Activated T-helper 2 cell treated with anti-CD3 and anti-CD28 coated beads, Interferon-gamma antibody, Interleukin-2, Interleukin-4, amounts not matched to agents 10 μg/mL and 5 μg/mL and 100 μg/mL, durations not matched to agents 14 hours and 24 hours and 36 hours (primary cell): ENCODE measurements around the gene BPIFA1. TPM values are rescaled to one million over a fixed set of nuclear protein-coding genes. Genes with fewer than 3 reads are reported as not detected.

Source experiments
- DNase-seq: peaks from one replicate; pipeline ENCODE4 v3.0.0; 2021; ENCODE audit warnings: low spot score
- H3K27ac Mint-ChIP-seq: one replicate; pipeline ENCODE4 v1.8.0; 2021; ENCODE audit warnings: mixed read lengths
- H3K27me3 Mint-ChIP-seq: one replicate; pipeline ENCODE4 v1.8.0; 2021; ENCODE audit warnings: low read depth, mixed read lengths
- H3K36me3 Mint-ChIP-seq: one replicate; pipeline ENCODE4 v1.8.0; 2021; ENCODE audit warnings: low read depth, mixed read lengths
- H3K4me1 Mint-ChIP-seq: one replicate; pipeline ENCODE4 v1.8.0; 2021; ENCODE audit warnings: low read depth, mixed read lengths
- H3K4me3 Mint-ChIP-seq: one replicate; pipeline ENCODE4 v1.8.0; 2021; ENCODE audit warnings: low read depth, mild to moderate bottlenecking, moderate library complexity, mixed read lengths
- H3K9me3 Mint-ChIP-seq: one replicate; pipeline ENCODE4 v1.8.0; 2021; ENCODE audit warnings: mixed read lengths
- intact Hi-C: fragments of 100-400 bp; cut with micrococcal nuclease; formaldehyde crosslinking; loops from one replicate; pipeline ENCODE4 v1.15.1; 2023
- total RNA-seq: library from RNA; stranded (reverse); gene quantifications from 2 replicates; pipeline ENCODE4 v1.2.3, GENCODE V29; 2022

BPIFA1 gene
- total RNA-seq, 1 donor from 2014 or later = not detected

DNA sequence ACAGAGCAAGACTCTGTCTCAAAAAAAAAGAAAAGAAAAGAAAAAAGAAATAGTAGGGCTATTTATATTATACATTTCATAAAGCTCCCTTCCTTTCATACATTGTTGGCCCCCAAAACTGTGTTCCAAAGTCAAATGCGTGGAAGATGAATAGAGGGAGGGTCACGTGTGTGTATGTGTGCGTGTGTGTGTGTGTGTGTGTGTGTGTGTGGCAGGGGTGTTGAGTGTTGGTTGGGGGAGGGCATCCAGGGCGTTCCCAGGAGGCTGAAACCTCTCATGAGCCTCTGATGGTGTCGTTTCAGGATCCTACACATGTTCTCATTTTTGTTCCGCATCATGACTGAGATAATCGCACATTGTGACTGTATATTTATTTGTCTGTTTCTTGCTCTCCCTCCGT lies 39.4 kb downstream of the BPIFA1 start:
- Mint-ChIP-seq H3K27me3 (peaks cover 2% of the 10 kb centered on the region), H3K9me3 (no peaks in the 10 kb centered on the region), H3K4me3 (no peak overlapping the region), H3K4me1 (no peaks in the 10 kb centered on the region), H3K36me3 (no peaks in the 10 kb centered on the region), H3K27ac (no peak overlapping the region)
- DNase-seq = no peak
- intact Hi-C loops = no loop called here

DNA sequence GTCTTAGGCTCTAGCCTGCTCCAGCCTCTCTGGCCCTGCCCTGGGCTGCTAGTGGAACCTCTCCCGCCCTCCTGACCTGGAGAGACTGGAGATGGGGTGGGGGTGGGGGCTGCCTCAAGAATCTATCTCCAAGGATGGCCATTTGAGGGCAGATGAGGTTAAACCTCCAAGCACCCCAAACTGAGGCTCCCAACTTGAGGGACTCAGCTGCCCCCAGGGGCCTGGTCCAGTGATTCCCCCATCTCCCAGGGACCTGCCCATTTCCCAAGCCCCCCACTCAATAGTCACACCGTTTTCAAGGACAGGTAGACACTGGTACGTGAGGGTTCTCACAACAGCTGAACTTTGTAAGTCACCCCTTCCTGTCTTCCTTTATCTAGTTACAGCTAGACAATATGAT lies 40.1 kb downstream of the BPIFA1 start:
- Mint-ChIP-seq H3K4me1 (no peaks in the 10 kb centered on the region), H3K36me3 (no peaks in the 10 kb centered on the region), H3K9me3 (no peaks in the 10 kb centered on the region)

DNA sequence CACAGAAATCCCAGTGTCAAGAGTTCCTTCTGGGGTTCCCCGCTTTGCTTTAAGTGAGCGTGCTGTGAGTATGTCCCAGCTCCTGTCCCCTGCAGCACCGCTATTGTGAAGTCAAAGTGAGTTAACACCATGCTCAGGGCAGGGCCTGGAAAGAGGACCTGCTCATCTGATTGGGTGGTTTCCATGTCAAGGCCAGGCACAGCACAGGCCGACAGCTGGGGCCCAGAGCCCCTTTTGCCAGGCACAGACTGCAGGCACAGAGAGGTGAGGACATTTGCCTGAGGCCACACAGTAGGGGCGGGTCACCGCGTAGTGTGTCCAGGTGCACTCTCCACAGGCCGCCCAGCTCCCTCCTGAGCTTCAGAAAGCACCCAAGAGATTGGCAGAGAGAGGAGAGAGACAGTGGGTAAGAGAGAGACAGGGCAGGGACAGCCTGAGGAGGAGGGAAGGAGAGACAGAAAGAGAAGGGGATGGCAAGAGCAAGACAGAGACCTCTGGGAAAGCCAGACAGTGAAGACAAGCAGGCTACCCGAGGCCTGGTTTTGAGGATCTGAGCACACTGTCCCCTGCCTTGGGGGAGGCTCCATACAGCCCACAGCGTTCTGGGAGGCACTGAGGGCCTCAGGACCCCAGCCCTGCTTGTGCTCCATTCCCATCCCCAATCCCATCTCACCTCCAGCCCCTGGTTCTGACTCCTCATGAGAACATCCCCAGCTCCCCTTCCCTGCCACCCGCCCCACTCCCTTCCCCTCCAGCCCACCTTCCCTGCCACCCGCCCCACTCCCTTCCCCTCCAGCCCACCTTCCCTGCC lies 40.7 kb downstream of the BPIFA1 start:
- Mint-ChIP-seq H3K4me3 (no peak overlapping the region), H3K9me3 (no peaks in the 10 kb centered on the region), H3K27ac (no peak overlapping the region), H3K4me1 (no peaks in the 10 kb centered on the region), H3K27me3 (no peaks in the 10 kb centered on the region), H3K36me3 (no peaks in the 10 kb centered on the region)
- no peak for DNase-seq
- intact Hi-C loops = no loop called here

More for the DNA sequence above, 40.1 kb downstream of the BPIFA1 start:
- intact Hi-C loops = no loop called here
- Mint-ChIP-seq H3K27me3 (no peaks in the 10 kb centered on the region), H3K4me3 (no peak overlapping the region), H3K27ac (no peak overlapping the region)
- DNase-seq = no peak

DNA sequence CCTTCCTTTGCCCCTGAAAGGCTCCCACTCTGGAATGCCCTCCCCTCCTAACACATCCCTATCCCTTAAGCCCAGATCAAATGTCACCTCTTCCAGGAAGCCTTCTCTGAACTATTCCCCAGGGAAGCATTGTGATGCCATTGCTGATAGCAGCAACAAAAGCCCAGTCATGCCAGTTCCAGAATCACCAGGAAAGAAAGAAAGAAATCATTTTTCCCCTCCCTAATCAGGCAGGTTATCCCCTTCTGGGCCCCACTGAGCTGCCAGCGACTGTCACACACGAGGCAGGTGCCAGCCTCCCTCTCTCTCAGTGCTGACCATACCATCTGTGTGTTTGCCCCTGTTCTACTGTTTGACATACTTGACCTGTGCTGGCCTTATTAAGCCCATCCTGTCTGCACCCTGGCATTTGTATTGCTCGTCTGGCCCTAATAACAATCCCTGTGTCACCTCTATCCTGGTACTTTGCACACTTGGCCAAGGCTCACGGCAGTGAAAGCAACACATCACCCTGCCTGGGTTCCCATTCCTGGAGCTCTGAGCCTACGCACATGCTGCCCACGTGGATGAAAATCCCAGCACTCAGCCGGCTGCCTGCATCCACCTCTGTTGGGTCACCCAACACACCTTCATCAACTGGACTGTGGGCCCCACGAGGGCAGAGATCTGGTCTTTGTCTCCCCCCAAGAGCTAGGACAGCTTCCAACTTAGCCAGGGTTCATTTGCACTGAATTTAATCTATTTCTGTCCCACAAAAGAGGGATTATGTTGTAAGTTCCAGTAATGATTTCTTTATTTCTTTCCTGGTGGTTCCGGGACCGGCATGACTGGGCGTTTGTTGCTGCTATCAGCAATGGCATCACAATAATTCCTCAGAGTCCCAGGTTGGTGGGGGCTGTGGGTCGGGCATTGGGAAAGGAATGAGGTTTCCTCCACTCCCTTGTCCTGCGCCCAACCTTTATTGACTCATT lies 42.0 kb downstream of the BPIFA1 start:
- intact Hi-C loops = no loop called here
- no peaks in the 10 kb centered on the region for H3K27me3 Mint-ChIP-seq
- H3K9me3 Mint-ChIP-seq = no peaks in the 10 kb centered on the region
- H3K27ac Mint-ChIP-seq = no peak overlapping the region
- H3K36me3 Mint-ChIP-seq = no peaks in the 10 kb centered on the region
- H3K4me3 Mint-ChIP-seq = no peak overlapping the region
- no peaks in the 10 kb centered on the region for H3K4me1 Mint-ChIP-seq
- no peak for DNase-seq

DNA sequence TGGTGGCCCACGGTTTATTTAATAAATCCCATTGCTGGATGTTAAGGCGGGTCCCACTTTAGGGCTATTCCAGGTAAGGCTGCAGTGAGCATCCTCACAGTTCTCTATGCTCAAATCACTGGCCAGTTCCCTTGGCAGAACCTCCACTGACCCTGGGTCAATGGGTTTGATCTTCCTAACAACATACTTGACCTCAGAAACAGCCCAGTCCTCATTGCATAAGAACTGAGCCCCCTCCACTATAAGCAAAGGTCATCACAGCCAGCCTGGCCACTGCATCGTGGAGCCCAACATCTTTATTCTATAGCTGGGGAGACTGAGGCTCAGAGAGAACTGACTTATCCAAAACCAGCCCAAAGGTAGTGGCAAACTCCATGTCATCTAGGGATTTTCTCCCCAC lies 42.9 kb downstream of the BPIFA1 start:
- Mint-ChIP-seq H3K4me3 (no peak overlapping the region), H3K36me3 (no peaks in the 10 kb centered on the region), H3K4me1 (no peaks in the 10 kb centered on the region), H3K9me3 (no peaks in the 10 kb centered on the region), H3K27me3 (no peaks in the 10 kb centered on the region), H3K27ac (no peak overlapping the region)
- DNase-seq = no peak
- intact Hi-C loops = no loop called here

DNA sequence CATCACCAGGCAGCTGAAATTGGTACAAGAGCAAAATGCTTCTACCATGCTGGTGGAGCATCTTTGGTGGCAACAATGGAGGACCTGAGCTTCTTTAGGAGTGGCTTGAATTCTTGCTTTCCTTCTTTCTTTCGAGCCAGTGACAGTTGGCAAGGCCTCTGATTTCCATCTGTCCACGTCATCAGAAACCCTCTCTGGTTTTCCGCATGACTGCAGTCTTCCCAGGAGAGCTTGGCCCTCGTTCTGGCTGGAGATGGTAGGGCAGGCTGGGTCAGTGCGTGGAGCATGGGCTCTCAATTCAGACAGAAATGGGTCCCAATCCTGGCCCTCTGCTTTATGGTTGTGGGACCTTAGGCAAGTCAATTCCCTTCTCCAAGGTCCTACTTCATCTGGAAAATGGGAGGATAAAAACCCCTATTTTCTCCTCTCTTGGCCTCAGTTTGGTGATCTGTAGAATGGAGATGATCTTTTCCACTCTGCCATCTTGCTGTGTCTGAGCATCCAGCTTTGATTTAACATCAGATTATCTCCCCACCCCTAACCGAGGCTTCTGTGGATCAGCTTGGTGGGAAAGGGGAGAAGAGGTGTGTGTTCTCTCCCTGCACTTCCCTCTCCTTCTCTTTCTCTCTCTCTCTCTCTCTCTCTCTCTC lies 43.6 kb downstream of the BPIFA1 start:
- Mint-ChIP-seq H3K4me3 (no peak overlapping the region), H3K36me3 (no peaks in the 10 kb centered on the region), H3K4me1 (no peaks in the 10 kb centered on the region), H3K27ac (no peak overlapping the region), H3K9me3 (no peaks in the 10 kb centered on the region), H3K27me3 (no peaks in the 10 kb centered on the region)
- intact Hi-C loops = no loop called here
- no peak for DNase-seq

DNA sequence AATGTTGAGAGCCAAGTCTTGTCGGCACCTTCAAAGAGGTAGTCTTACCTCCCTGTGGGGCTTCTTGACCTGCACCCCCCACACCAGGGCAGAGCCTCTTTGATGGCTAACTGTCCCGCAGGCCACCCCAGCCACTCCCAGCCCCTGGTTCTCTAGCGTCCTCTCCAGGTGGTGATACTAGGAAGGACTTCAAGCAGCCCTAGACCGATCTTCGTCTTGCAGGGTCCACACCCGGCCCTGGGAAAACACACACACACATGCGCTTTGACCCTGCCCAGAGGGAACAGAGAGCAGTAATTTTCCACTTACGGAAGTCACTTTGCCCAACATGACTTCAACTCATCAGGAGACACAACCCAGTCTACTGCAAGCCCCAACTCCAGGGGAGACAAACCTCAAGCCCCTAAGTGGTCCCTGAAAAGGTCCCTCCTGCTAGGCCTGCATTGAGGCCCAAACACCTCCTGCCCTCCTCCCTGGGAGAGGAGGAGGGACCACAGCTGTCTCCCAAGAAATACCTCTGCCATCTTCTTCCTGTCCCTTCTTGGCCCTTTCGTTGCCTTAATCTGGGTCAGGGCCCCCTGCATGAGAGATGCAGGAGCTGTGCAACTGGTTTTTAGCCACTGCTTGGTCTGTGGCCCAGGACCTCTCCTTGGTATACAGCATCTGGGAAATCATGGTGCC lies 44.3 kb downstream of the BPIFA1 start:
- intact Hi-C loops = no loop called here
- Mint-ChIP-seq H3K27me3 (peaks cover 5% of the 10 kb centered on the region), H3K4me1 (no peaks in the 10 kb centered on the region), H3K4me3 (no peak overlapping the region), H3K36me3 (no peaks in the 10 kb centered on the region), H3K9me3 (no peaks in the 10 kb centered on the region), H3K27ac (no peak overlapping the region)
- no peak for DNase-seq

DNA sequence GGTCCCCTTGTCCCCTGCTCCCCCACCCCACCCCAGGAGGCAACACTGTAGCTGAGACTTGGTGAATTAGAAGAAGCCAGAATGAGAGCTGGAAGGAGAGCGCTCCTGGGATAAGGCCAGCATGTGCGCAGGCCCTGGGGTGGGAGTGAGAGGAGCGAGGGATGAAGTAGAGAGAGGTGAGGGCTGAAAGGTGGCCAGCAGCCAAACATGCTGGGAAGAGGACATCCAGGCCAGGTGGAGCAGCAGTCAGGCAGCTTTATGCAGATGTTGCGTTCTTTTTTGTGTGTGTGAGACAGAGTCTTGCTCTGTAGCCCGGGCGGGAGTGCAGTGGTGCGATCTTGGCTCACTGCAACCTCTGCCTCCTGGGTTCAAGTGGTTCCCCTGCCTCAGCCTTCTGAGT lies 45.0 kb downstream of the BPIFA1 start:
- H3K9me3 Mint-ChIP-seq = no peaks in the 10 kb centered on the region
- no peaks in the 10 kb centered on the region for H3K4me1 Mint-ChIP-seq

DNA sequence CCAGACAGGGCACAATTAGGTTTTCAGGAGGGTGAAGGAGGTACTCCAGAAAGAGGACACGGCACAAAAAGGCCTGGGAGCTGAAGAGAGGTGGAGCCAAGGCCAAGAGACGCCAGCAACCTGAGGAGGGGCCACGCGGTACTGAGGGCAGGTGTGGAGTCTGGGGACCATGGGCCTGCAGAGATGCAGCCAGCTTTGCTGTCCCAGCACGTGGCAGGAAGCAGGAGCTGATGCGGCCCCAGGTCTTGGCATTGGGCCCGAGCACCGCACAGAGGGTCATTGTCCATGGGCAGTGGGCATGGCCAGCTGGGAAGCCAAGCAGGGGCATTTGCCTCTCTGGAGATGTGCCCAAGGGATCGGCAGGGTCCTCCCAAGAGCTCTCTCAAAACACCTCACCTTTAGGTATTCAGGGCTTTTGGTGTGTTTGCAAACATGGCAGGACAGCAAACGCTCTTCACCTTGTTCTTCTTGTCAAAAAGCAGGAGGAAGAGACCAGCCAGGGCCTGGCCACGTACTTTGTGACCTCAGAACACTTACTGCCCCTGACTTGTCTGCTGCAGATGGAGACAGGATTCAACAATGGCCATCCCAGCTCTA lies 45.9 kb downstream of the BPIFA1 start:
- no peak overlapping the region for H3K27ac Mint-ChIP-seq
- no peaks in the 10 kb centered on the region for H3K36me3 Mint-ChIP-seq
- no peaks in the 10 kb centered on the region for H3K9me3 Mint-ChIP-seq
- H3K27me3 Mint-ChIP-seq = peaks cover 5% of the 10 kb centered on the region
- DNase-seq = no peak
- no peaks in the 10 kb centered on the region for H3K4me1 Mint-ChIP-seq
- H3K4me3 Mint-ChIP-seq = no peak overlapping the region
- intact Hi-C loops = no loop called here

More for the DNA sequence above, 45.0 kb downstream of the BPIFA1 start:
- H3K27ac Mint-ChIP-seq = no peak overlapping the region
- H3K27me3 Mint-ChIP-seq = peaks cover 5% of the 10 kb centered on the region
- intact Hi-C loops = no loop called here
- H3K4me3 Mint-ChIP-seq = no peak overlapping the region
- H3K36me3 Mint-ChIP-seq = no peaks in the 10 kb centered on the region
- no peak for DNase-seq

DNA sequence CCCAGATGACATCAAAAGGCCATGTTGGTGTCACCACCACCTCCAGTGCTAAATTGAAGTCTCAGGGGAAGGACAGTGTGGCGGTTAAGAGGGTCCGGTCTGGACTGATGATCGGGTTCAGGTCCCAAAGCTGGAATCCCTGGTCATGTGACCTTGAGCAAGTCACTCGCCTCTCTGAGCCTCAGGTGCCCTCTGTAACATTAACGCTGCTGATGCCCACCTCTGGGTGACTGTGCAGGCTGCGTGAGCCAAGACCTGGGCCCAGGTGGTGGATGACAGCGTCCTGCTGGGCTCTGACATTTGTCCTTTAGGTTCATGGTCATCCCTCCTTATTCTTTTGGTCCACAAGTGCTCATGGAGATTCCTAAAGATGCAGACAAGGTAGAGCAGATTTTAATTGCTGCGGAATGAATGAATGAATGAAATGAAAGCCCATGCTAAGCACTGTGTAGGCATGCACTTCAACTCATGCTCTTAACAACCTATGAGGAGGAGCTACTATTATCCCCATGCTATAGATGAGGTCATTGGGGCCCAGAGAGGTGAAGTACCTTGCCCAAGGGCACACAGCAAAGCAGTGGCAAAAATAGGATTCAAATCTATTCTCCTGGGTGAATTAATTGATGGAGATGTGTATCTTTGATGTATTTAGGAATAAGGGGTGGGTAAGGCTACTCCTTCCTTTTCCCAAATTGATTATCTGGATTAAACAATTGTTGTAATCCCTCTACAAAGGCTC lies 46.6 kb downstream of the BPIFA1 start:
- no peak for DNase-seq
- Mint-ChIP-seq H3K27me3 (peaks cover 9% of the 10 kb centered on the region), H3K9me3 (no peaks in the 10 kb centered on the region), H3K4me1 (no peaks in the 10 kb centered on the region), H3K4me3 (no peak overlapping the region), H3K36me3 (no peaks in the 10 kb centered on the region), H3K27ac (no peak overlapping the region)
- intact Hi-C loops = no loop called here

DNA sequence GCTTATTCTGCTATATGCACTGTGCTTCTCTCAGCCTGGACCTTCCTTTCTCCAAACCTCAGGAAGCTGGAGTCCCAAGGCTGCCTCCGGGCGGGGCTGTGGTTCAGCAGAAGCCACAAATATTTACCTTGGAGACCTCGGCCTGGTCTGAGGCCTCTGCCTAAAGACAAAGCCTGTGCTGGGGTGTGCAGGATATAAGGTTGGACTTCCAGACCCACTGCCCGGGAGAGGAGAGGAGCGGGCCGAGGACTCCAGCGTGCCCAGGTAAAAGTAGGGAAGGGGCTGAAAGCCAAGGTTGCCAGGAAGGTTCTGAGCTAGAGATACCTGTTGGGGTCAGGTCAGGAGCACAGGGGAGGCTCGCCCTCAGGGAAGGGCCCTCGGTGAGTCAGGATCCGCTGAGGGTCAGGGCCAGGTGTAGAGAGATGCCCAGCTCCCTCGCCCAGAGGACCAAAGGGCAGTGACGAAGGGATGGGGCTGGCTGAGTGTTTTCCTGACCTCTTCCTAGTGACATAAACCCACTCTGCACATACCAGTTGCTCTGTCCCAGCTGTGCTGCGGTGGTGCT lies 47.3 kb downstream of the BPIFA1 start, which contains the start of gene BPIFB1:
TSS of gene BPIFB1 (plus strand) at position 224 of the 565 bp plus-strand sequence. CDS start 2,860 bp downstream, outside the sequence.
- Mint-ChIP-seq H3K27me3 (peaks cover 9% of the 10 kb centered on the region), H3K4me3 (no peak within 1 kb of the TSS), H3K27ac (no peak within 1 kb of the TSS), H3K9me3 (no peaks in the 10 kb centered on the region), H3K36me3 (no peaks in the 10 kb centered on the region), H3K4me1 (no peaks in the 10 kb centered on the region)
- DNase-seq = no peak
- intact Hi-C loops = no loop called here
